ENCODE data around the gene RAB1B.

RAB1B gene

GRCh38 chr11:66268244-66268951 is at the start of gene RAB1B:
Gene RAB1B (plus strand): TSS chr11:66268639. CDS start chr11:66268680, 41 bp downstream.
- in situ Hi-C loops (cut with MboI; ENCODE audit: low sequenced_read_pairs) = no loop called here

GRCh38 chr11:66218846-66219620 is 49.4 kb upstream of the RAB1B start:
- in situ Hi-C loops (cut with MboI; ENCODE audit: low sequenced_read_pairs) = no loop called here

GRCh38 chr11:66219846-66220565 is 48.4 kb upstream of the RAB1B start:
- in situ Hi-C loops (cut with MboI; ENCODE audit: low sequenced_read_pairs) = no loop called here

GRCh38 chr11:66220566-66220935 is 47.9 kb upstream of the RAB1B start:
- in situ Hi-C loops (cut with MboI; ENCODE audit: low sequenced_read_pairs) = no loop called here

- in situ Hi-C loops (cut with MboI; ENCODE audit: low sequenced_read_pairs) = no loop called here
These were observed 47.4 kb upstream of the RAB1B start for GRCh38 chr11:66221012-66221411.

- in situ Hi-C loops (cut with MboI; ENCODE audit: low sequenced_read_pairs) = no loop called here
These were observed 46.7 kb upstream of the RAB1B start for GRCh38 chr11:66221726-66222236.

- in situ Hi-C loops (cut with MboI; ENCODE audit: low sequenced_read_pairs) = no loop called here
These were observed 45.9 kb upstream of the RAB1B start for GRCh38 chr11:66222358-66223149.

- in situ Hi-C loops (cut with MboI; ENCODE audit: low sequenced_read_pairs) = no loop called here
These were observed 44.1 kb upstream of the RAB1B start for GRCh38 chr11:66224226-66224855.

- in situ Hi-C loops (cut with MboI; ENCODE audit: low sequenced_read_pairs) = no loop called here
These were observed 43.4 kb upstream of the RAB1B start for GRCh38 chr11:66225066-66225465.

GRCh38 chr11:66226101-66226500 is 42.3 kb upstream of the RAB1B start:
- in situ Hi-C loops (cut with MboI; ENCODE audit: low sequenced_read_pairs) = no loop called here

GRCh38 chr11:66227700-66228099 is 40.7 kb upstream of the RAB1B start:
- in situ Hi-C loops (cut with MboI; ENCODE audit: low sequenced_read_pairs) = no loop called here

GRCh38 chr11:66228521-66228920 is 39.9 kb upstream of the RAB1B start:
- in situ Hi-C loops (cut with MboI; ENCODE audit: low sequenced_read_pairs) = no loop called here

- in situ Hi-C loops (cut with MboI; ENCODE audit: low sequenced_read_pairs) = no loop called here
These were observed 38.3 kb upstream of the RAB1B start for GRCh38 chr11:66230156-66230555.

- in situ Hi-C loops (cut with MboI; ENCODE audit: low sequenced_read_pairs) = no loop called here
These were observed 37.5 kb upstream of the RAB1B start for GRCh38 chr11:66230978-66231377.

- in situ Hi-C loops (cut with MboI; ENCODE audit: low sequenced_read_pairs) = no loop called here
These were observed 36.9 kb upstream of the RAB1B start for GRCh38 chr11:66231561-66231960.

GRCh38 chr11:66232769-66233168 is 35.7 kb upstream of the RAB1B start:
- in situ Hi-C loops (cut with MboI; ENCODE audit: low sequenced_read_pairs) = no loop called here

GRCh38 chr11:66233301-66233700 is 35.1 kb upstream of the RAB1B start:
- in situ Hi-C loops (cut with MboI; ENCODE audit: low sequenced_read_pairs) = no loop called here

- in situ Hi-C loops (cut with MboI; ENCODE audit: low sequenced_read_pairs) = no loop called here
These were observed 33.3 kb upstream of the RAB1B start for GRCh38 chr11:66235141-66235540.

- in situ Hi-C loops (cut with MboI; ENCODE audit: low sequenced_read_pairs) = no loop called here
These were observed 30.6 kb upstream of the RAB1B start for GRCh38 chr11:66237867-66238266.

GRCh38 chr11:66238786-66239413 is 29.5 kb upstream of the RAB1B start:
- in situ Hi-C loops (cut with MboI; ENCODE audit: low sequenced_read_pairs) = no loop called here

Data from hTERT RPE-1 (cell line).